NCI-H1694 (cell line): Measurements from ENCODE around the gene DMD.

Experiments
- DNase-seq: peaks from one replicate; lab custom pipeline; 2025; lab: John Stamatoyannopoulos, UW

The DMD gene

GRCh38 chrX:31337332-31337731, 1874.0 kb downstream of the DMD start:
- DNase-seq: no peak

- DNase-seq: no peak
These were observed 1874.9 kb downstream of the DMD start for GRCh38 chrX:31336419-31336818.

GRCh38 chrX:31334997-31335396, 1876.4 kb downstream of the DMD start:
- no peak for DNase-seq

- no peak for DNase-seq
These were observed 1878.1 kb downstream of the DMD start for GRCh38 chrX:31333165-31333831.

GRCh38 chrX:31331928-31332327, 1879.4 kb downstream of the DMD start:
- DNase-seq: no peak

GRCh38 chrX:31331015-31331414, 1880.3 kb downstream of the DMD start:
- no peak for DNase-seq

GRCh38 chrX:31329298-31329697, 1882.1 kb downstream of the DMD start:
- no peak for DNase-seq

GRCh38 chrX:31323658-31324057, 1887.7 kb downstream of the DMD start:
- DNase-seq: no peak

- DNase-seq: no peak
These were observed 1890.6 kb downstream of the DMD start for GRCh38 chrX:31320740-31321139.

GRCh38 chrX:31319586-31319985, 1891.8 kb downstream of the DMD start:
- DNase-seq: no peak

- DNase-seq: no peak
These were observed 1892.5 kb downstream of the DMD start for GRCh38 chrX:31318866-31319265.

GRCh38 chrX:31316340-31316991, 1894.9 kb downstream of the DMD start:
- DNase-seq: no peak

GRCh38 chrX:31314921-31315320, 1896.4 kb downstream of the DMD start:
- DNase-seq: no peak

GRCh38 chrX:31307952-31308351, 1903.4 kb downstream of the DMD start:
- DNase-seq: no peak

GRCh38 chrX:31302573-31303075, 1908.7 kb downstream of the DMD start:
- no peak for DNase-seq

GRCh38 chrX:31301941-31302340, 1909.4 kb downstream of the DMD start:
- DNase-seq: no peak

- no peak for DNase-seq
These were observed 1910.1 kb downstream of the DMD start for GRCh38 chrX:31301203-31301602.

GRCh38 chrX:31298916-31299315, 1912.4 kb downstream of the DMD start:
- DNase-seq: no peak

GRCh38 chrX:31297881-31298280, 1913.5 kb downstream of the DMD start:
- DNase-seq: no peak

GRCh38 chrX:31294475-31294874, 1916.9 kb downstream of the DMD start:
- DNase-seq: no peak

GRCh38 chrX:31293409-31293808, 1917.9 kb downstream of the DMD start:
- no peak for DNase-seq

GRCh38 chrX:31291131-31291530, 1920.2 kb downstream of the DMD start:
- DNase-seq: no peak

GRCh38 chrX:31287861-31288260, 1923.5 kb downstream of the DMD start:
- DNase-seq: no peak

GRCh38 chrX:31280580-31280979, 1930.8 kb downstream of the DMD start:
- no peak for DNase-seq
